ENCODE measurements around the gene INTS1.

INTS1 gene

DNA sequence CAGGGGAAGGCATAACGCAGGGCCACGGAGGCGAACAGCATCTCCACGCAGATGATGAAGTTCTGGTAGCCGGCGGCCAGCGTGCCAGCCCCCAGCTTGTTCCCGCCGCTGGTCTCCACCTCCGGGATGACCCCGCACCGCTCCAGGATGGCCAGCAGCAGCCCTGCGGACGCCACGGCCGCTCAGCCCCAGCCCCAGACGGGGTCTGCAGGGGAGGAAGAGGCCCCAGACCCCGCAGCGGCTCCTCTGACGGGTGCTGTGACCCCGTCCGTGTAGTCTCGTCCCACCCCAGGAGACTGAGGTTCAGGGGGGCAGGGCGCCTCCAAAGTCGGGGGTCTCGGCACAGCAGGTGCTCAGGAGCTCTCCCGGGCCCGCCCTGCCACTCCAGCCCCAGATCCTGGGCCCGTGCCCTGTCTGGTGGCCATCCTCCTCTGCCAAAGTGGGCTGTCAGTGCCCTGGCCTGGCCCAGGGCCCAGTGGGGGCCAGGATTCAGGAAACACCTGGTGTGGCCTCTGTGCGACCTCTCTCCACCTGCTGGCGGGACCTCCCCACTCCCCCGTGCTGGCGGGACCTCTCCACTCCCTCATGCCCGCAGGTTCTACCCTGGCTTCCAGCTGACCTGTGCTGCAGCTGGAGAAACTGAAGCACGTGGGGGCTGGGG lies 43.7 kb upstream of the INTS1 start:
- TF ChIP-seq FOXP2 (optimal IDR thresholded peaks at IDR 0.05; ENCODE audit: borderline replicate concordance, extremely low read depth, extremely low read length, insufficient read depth): no peak
- TF ChIP-seq TAF1 (IDR thresholded peaks at IDR 0.05; ENCODE audit: borderline replicate concordance, insufficient read depth, low read length): no peak
- TF ChIP-seq POLR2AphosphoS5 (IDR thresholded peaks at IDR 0.05; ENCODE audit: low read depth, low read length): no peak
- TF ChIP-seq, protein P1, sequence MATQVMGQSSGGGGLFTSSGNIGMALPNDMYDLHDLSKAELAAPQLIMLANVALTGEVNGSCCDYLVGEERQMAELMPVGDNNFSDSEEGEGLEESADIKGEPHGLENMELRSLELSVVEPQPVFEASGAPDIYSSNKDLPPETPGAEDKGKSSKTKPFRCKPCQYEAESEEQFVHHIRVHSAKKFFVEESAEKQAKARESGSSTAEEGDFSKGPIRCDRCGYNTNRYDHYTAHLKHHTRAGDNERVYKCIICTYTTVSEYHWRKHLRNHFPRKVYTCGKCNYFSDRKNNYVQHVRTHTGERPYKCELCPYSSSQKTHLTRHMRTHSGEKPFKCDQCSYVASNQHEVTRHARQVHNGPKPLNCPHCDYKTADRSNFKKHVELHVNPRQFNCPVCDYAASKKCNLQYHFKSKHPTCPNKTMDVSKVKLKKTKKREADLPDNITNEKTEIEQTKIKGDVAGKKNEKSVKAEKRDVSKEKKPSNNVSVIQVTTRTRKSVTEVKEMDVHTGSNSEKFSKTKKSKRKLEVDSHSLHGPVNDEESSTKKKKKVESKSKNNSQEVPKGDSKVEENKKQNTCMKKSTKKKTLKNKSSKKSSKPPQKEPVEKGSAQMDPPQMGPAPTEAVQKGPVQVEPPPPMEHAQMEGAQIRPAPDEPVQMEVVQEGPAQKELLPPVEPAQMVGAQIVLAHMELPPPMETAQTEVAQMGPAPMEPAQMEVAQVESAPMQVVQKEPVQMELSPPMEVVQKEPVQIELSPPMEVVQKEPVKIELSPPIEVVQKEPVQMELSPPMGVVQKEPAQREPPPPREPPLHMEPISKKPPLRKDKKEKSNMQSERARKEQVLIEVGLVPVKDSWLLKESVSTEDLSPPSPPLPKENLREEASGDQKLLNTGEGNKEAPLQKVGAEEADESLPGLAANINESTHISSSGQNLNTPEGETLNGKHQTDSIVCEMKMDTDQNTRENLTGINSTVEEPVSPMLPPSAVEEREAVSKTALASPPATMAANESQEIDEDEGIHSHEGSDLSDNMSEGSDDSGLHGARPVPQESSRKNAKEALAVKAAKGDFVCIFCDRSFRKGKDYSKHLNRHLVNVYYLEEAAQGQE (IDR thresholded peaks at IDR 0.05; ENCODE audit: insufficient read depth in 1 of 2, low read depth in 2 of 2, low read length in 2 of 2): no peak
- no peak for TF ChIP-seq SIN3A (IDR thresholded peaks at IDR 0.05; ENCODE audit: borderline replicate concordance, insufficient read depth, low read length)

GRCh38 chr7:1546909-1547776 lies 43.0 kb upstream of the INTS1 start:
- TF ChIP-seq SIN3A (IDR thresholded peaks at IDR 0.05; ENCODE audit: borderline replicate concordance, insufficient read depth, low read length): no peak
- TF ChIP-seq, protein P1 (IDR thresholded peaks at IDR 0.05; ENCODE audit: insufficient read depth in 1 of 2, low read depth in 2 of 2, low read length in 2 of 2): no peak
- TF ChIP-seq POLR2AphosphoS5 (IDR thresholded peaks at IDR 0.05; ENCODE audit: low read depth, low read length): no peak
- no peak for TF ChIP-seq FOXP2 (optimal IDR thresholded peaks at IDR 0.05; ENCODE audit: borderline replicate concordance, extremely low read depth, extremely low read length, insufficient read depth)
- TF ChIP-seq TAF1 (IDR thresholded peaks at IDR 0.05; ENCODE audit: borderline replicate concordance, insufficient read depth, low read length): no peak

GRCh38 chr7:1546274-1546908 lies 42.2 kb upstream of the INTS1 start:
- TF ChIP-seq SIN3A (IDR thresholded peaks at IDR 0.05; ENCODE audit: borderline replicate concordance, insufficient read depth, low read length): no peak
- TF ChIP-seq, protein P1 (IDR thresholded peaks at IDR 0.05; ENCODE audit: insufficient read depth in 1 of 2, low read depth in 2 of 2, low read length in 2 of 2): no peak
- no peak for TF ChIP-seq TAF1 (IDR thresholded peaks at IDR 0.05; ENCODE audit: borderline replicate concordance, insufficient read depth, low read length)
- no peak for TF ChIP-seq POLR2AphosphoS5 (IDR thresholded peaks at IDR 0.05; ENCODE audit: low read depth, low read length)
- no peak for TF ChIP-seq FOXP2 (optimal IDR thresholded peaks at IDR 0.05; ENCODE audit: borderline replicate concordance, extremely low read depth, extremely low read length, insufficient read depth)

- TF ChIP-seq FOXP2 (optimal IDR thresholded peaks at IDR 0.05; ENCODE audit: borderline replicate concordance, extremely low read depth, extremely low read length, insufficient read depth): no peak
- TF ChIP-seq SIN3A (IDR thresholded peaks at IDR 0.05; ENCODE audit: borderline replicate concordance, insufficient read depth, low read length): no peak
- TF ChIP-seq TAF1 (IDR thresholded peaks at IDR 0.05; ENCODE audit: borderline replicate concordance, insufficient read depth, low read length): no peak
- TF ChIP-seq, protein P1 (IDR thresholded peaks at IDR 0.05; ENCODE audit: insufficient read depth in 1 of 2, low read depth in 2 of 2, low read length in 2 of 2): no peak
- no peak for TF ChIP-seq POLR2AphosphoS5 (IDR thresholded peaks at IDR 0.05; ENCODE audit: low read depth, low read length)
Observed at GRCh38 chr7:1545417-1546246, 41.4 kb upstream of the INTS1 start.

Data from PFSK-1 (cell line).